Left lobe of liver (tissue), 2 donors: Measurements from ENCODE around the gene MEGF11. TPM values are rescaled to one million over a fixed set of nuclear protein-coding genes. Genes with fewer than 3 reads are reported as not detected.
"Not testable (repeated sequence)": the region's sequence is repeated elsewhere in the genome, so short reads cannot be mapped to it uniquely, and the experiment has no call there.

Experiments
- ATAC-seq: fragments of 200-7000 bp; cut with Tn5 transposase; one replicate; pipeline ENCODE4 v1.9.1; 2020; ENCODE audit warnings: mild to moderate bottlenecking, moderate library complexity
- DNase-seq: peaks from one replicate; pipeline ENCODE4 v3.0.0-alpha.2; 2020; ENCODE audit warnings: low spot score
- total RNA-seq: library from RNA; stranded (reverse); gene quantifications from one replicate; pipeline ENCODE4 v1.2.1, GENCODE V29; 2021
- donor health status: DM: no; HTN: no; CAD: no; lungs with moderate emphysema.
- donor health status: DM: no; HTN: yes; CAD: no.

The MEGF11 gene
- total RNA-seq, 1 donor from 2014 or later, result not detected

GRCh38 chr15:66276546-66276945 lies 23.0 kb upstream of the MEGF11 start:
- no peak for ATAC-seq

GRCh38 chr15:66275352-66275751 lies 21.8 kb upstream of the MEGF11 start:
- DNase-seq (no peak), ATAC-seq (no peak)

More at GRCh38 chr15:66276546-66276945, 23.0 kb upstream of the MEGF11 start:
- no peak for DNase-seq

- DNase-seq, result no peak
- no peak for ATAC-seq
Measured at GRCh38 chr15:66270932-66271331, 17.4 kb upstream of the MEGF11 start.

GRCh38 chr15:66269326-66270090 lies 16.0 kb upstream of the MEGF11 start:
- no peak for DNase-seq
- ATAC-seq, result no peak

GRCh38 chr15:66264859-66265513 lies 11.4 kb upstream of the MEGF11 start:
- DNase-seq (no peak), ATAC-seq (no peak)

- DNase-seq, ATAC-seq: not testable (repeated sequence)
Measured at GRCh38 chr15:66262837-66263236, 9.3 kb upstream of the MEGF11 start.

- ATAC-seq, result peak; percentile 48
- DNase-seq, result no peak
Measured at GRCh38 chr15:66261056-66261455, 7.5 kb upstream of the MEGF11 start.

GRCh38 chr15:66256692-66257091 lies 3.1 kb upstream of the MEGF11 start:
- ATAC-seq (no peak), DNase-seq (no peak)

- DNase-seq, result no peak
- no peak for ATAC-seq
Measured at GRCh38 chr15:66254951-66255676, 1.6 kb upstream of the MEGF11 start.

- ATAC-seq (no peak), DNase-seq (no peak)
Measured at GRCh38 chr15:66254089-66254950, 770 bp upstream of the MEGF11 start.

- no peak for DNase-seq
- peak; percentile 45 for ATAC-seq
Measured at GRCh38 chr15:66252685-66253417, 699 bp downstream of the MEGF11 start.

GRCh38 chr15:66251790-66252684 lies 1.5 kb downstream of the MEGF11 start:
- ATAC-seq (peak; percentile 90), DNase-seq (peak; percentile 61)

GRCh38 chr15:66251065-66251789 lies 2.3 kb downstream of the MEGF11 start:
- DNase-seq (no peak), ATAC-seq (no peak)

- no peak for DNase-seq
- ATAC-seq, result no peak
Measured at GRCh38 chr15:66249605-66250174, 3.9 kb downstream of the MEGF11 start.

- DNase-seq (no peak), ATAC-seq (no peak)
Measured at GRCh38 chr15:66246937-66247336, 6.6 kb downstream of the MEGF11 start.

GRCh38 chr15:66245832-66246231 lies 7.7 kb downstream of the MEGF11 start:
- not testable (repeated sequence) for DNase-seq, ATAC-seq

- no peak for DNase-seq
- no peak for ATAC-seq
Measured at GRCh38 chr15:66241908-66242285, 11.7 kb downstream of the MEGF11 start.
